Right atrium auricular region (tissue), 2 donors: ENCODE measurements around the gene FCHSD2. TPM values are rescaled to one million over a fixed set of nuclear protein-coding genes. Genes with fewer than 3 reads are reported as not detected.

Experiments
- DNase-seq: peaks from one replicate; pipeline ENCODE4 v3.0.0-alpha.2; 2019; ENCODE audit warnings: low spot score
- H3K27ac ChIP-seq, 2 donors: fragments of 200-600 bp; sonication (generic); 1 replicate in 1 of 2; 2 replicates in 1 of 2; pipeline ENCODE4 v1.5.1; 2016 to 2019
- H3K27me3 ChIP-seq, 2 donors: fragments of 200-600 bp; sonication (generic); one replicate each; pipeline versions ENCODE4 v1.5.1 to v1.6.0; 2017 to 2019
- H3K36me3 ChIP-seq: fragments of 200-600 bp; sonication (generic); one replicate; pipeline ENCODE4 v1.5.1; 2016
- H3K4me1 ChIP-seq, 2 donors: fragments of 200-600 bp; sonication (generic); one replicate each; pipeline versions ENCODE4 v1.5.1 to v1.6.0; 2017 to 2019
- H3K4me3 ChIP-seq, 2 donors: fragments of 200-600 bp; sonication (generic); 1 replicate in 1 of 2; 2 replicates in 1 of 2; pipeline ENCODE4 v1.5.1; 2017 to 2019; ENCODE audit warnings: mild to moderate bottlenecking in 1 of 2, moderate library complexity in 1 of 2
- H3K9me3 ChIP-seq, 2 donors: fragments of 200-600 bp; sonication (generic); one replicate each; pipeline ENCODE4 v1.5.1; 2019
- CTCF ChIP-seq, 2 donors: fragments of 200-600 bp; sonication (generic); IDR thresholded peaks; one replicate each; pipeline ENCODE4 v1.5.1; 2019; ENCODE audit warnings: antibody characterized with exemption in 2 of 2
- total RNA-seq, 2 donors: library from RNA; depleted of rRNA; stranded (reverse); fragments of >200 nt; gene quantifications; one replicate each; pipeline ENCODE4 v1.1.0, GENCODE V29; 2016

The FCHSD2 gene
- total RNA-seq, 2 donors from 2014 or later: 23.9 to 24.0 TPM

- Histone ChIP-seq H3K9me3 (no peaks in the 10 kb centered on the region), H3K36me3 (no peaks in the 10 kb centered on the region), H3K4me1 (peaks cover 0 to 71% of the 10 kb centered on the region in 2 donors), H3K27ac (peak overlapping the region; percentile 76 to 98), H3K4me3 (no peak overlapping the region), H3K27me3 (no peaks in the 10 kb centered on the region)
- no peak for DNase-seq
- TF ChIP-seq CTCF (IDR thresholded peaks at IDR 0.05): no peak
These were observed 10.9 kb upstream of the FCHSD2 start for GRCh38 chr11:73152861-73153483.

- Histone ChIP-seq H3K27ac (peak overlapping the region; percentile 76 to 98), H3K36me3 (no peaks in the 10 kb centered on the region), H3K9me3 (no peaks in the 10 kb centered on the region), H3K4me3 (no peak overlapping the region), H3K27me3 (no peaks in the 10 kb centered on the region), H3K4me1 (peaks cover 0 to 71% of the 10 kb centered on the region in 2 donors)
- TF ChIP-seq CTCF (IDR thresholded peaks at IDR 0.05): no peak
- DNase-seq: no peak
These were observed 10.2 kb upstream of the FCHSD2 start for GRCh38 chr11:73152086-73152853.

- H3K9me3 ChIP-seq: no peaks in the 10 kb centered on the region
- TF ChIP-seq CTCF (IDR thresholded peaks at IDR 0.05): no peak
- no peaks in the 10 kb centered on the region for H3K27me3 ChIP-seq
- no peak for DNase-seq
- H3K36me3 ChIP-seq: no peaks in the 10 kb centered on the region
- no peak overlapping the region for H3K4me3 ChIP-seq
- H3K27ac ChIP-seq: peak overlapping the region; percentile 76 to 98
- H3K4me1 ChIP-seq: peaks cover 0 to 71% of the 10 kb centered on the region in 2 donors
These were observed 9.3 kb upstream of the FCHSD2 start for GRCh38 chr11:73151416-73151815.

GRCh38 chr11:73149105-73149504 lies 7.0 kb upstream of the FCHSD2 start:
- no peaks in the 10 kb centered on the region for H3K36me3 ChIP-seq
- DNase-seq: peak; percentile 54
- peak overlapping the region in 1 of 2 donors; percentile 15 for H3K4me3 ChIP-seq
- H3K4me1 ChIP-seq: peaks cover 0 to 70% of the 10 kb centered on the region in 2 donors
- TF ChIP-seq CTCF (IDR thresholded peaks at IDR 0.05): no peak
- peak overlapping the region; percentile 76 to 98 for H3K27ac ChIP-seq
- H3K9me3 ChIP-seq: no peaks in the 10 kb centered on the region
- no peaks in the 10 kb centered on the region for H3K27me3 ChIP-seq

- Histone ChIP-seq H3K27me3 (no peaks in the 10 kb centered on the region), H3K36me3 (no peaks in the 10 kb centered on the region), H3K4me3 (peak overlapping the region; percentile 5 to 15), H3K9me3 (no peaks in the 10 kb centered on the region), H3K27ac (peak overlapping the region; percentile 76 to 98), H3K4me1 (peaks cover 0 to 70% of the 10 kb centered on the region in 2 donors)
- TF ChIP-seq CTCF (IDR thresholded peaks at IDR 0.05): no peak
- DNase-seq: peak; percentile 59
These were observed 5.9 kb upstream of the FCHSD2 start for GRCh38 chr11:73147771-73148681.
